A549 (cell line): Measurements from ENCODE around the gene NUMB.

Experiments used
- CTCF ChIP-seq: fragments of >200 bp; sonication (Bioruptor Twin); formaldehyde crosslinking; IDR thresholded peaks from 3 replicates; pipeline ENCODE4 v1.5.1; 2016
- EP300 ChIP-seq, 2 experiments: fragments of >200 bp; sonication (Bioruptor Twin); formaldehyde crosslinking; IDR thresholded peaks; 2 replicates in 1 of 2; 3 replicates in 1 of 2; pipeline ENCODE4 v1.6.1; 2016 to 2017
- NR3C1 ChIP-seq: fragments of >200 bp; sonication (Bioruptor Twin); formaldehyde crosslinking; IDR thresholded peaks from 3 replicates; pipeline ENCODE4 v1.6.1; 2017
- REST ChIP-seq: fragments of 200-600 bp; sonication (generic); IDR thresholded peaks from 2 replicates; pipeline ENCODE4 v1.6.1; 2016; ENCODE audit warnings: antibody characterized with exemption, mild to moderate bottlenecking, moderate library complexity
- SMC3 ChIP-seq: fragments of >200 bp; sonication (Bioruptor Twin); formaldehyde crosslinking; IDR thresholded peaks from 3 replicates; pipeline ENCODE4 v1.6.1; 2018; ENCODE audit warnings: inconsistent platforms

GRCh38 chr14:73491256-73492042 lies 33.1 kb upstream of the NUMB start:
- TF ChIP-seq EP300 (IDR thresholded peaks at IDR 0.05) (no peak), CTCF (no peak), NR3C1 (no peak), SMC3 (no peak), REST (no peak)
